PFSK-1 (cell line): ENCODE results near the gene USP11.

Experiments
- FOXP2 ChIP-seq: optimal IDR thresholded peaks from 2 replicates; pipeline ENCODE3; 2011; ENCODE audit warnings: borderline replicate concordance, control low read depth, inconsistent platforms; ENCODE audit not compliant: insufficient read depth; ENCODE audit errors: extremely low read length, extremely low read depth
- POLR2AphosphoS5 ChIP-seq: IDR thresholded peaks from 2 replicates; pipeline ENCODE4 v1.6.1; 2012; ENCODE audit warnings: low read depth, mild to moderate bottlenecking, control low read depth, low read length, moderate library complexity
- SIN3A ChIP-seq: IDR thresholded peaks from 2 replicates; pipeline ENCODE4 v1.6.1; 2012; ENCODE audit warnings: mild to moderate bottlenecking, low read length, moderate library complexity, borderline replicate concordance; ENCODE audit not compliant: insufficient read depth
- TAF1 ChIP-seq: IDR thresholded peaks from 2 replicates; pipeline ENCODE4 v1.6.1; 2012; ENCODE audit warnings: low read length, control low read depth, borderline replicate concordance; ENCODE audit not compliant: insufficient read depth
- TF ChIP-seq, protein P1 (sequence below), 2 experiments: IDR thresholded peaks; 2 replicates each; pipeline versions ENCODE4 v1.6.1 to v1.8.0; 2011 to 2012; ENCODE audit warnings: low read depth in 2 of 2, low read length in 2 of 2, control low read depth in 1 of 2, inconsistent platforms in 1 of 2, mild to moderate bottlenecking in 1 of 2, moderate library complexity in 1 of 2; ENCODE audit not compliant: insufficient read depth in 1 of 2

USP11 gene

DNA sequence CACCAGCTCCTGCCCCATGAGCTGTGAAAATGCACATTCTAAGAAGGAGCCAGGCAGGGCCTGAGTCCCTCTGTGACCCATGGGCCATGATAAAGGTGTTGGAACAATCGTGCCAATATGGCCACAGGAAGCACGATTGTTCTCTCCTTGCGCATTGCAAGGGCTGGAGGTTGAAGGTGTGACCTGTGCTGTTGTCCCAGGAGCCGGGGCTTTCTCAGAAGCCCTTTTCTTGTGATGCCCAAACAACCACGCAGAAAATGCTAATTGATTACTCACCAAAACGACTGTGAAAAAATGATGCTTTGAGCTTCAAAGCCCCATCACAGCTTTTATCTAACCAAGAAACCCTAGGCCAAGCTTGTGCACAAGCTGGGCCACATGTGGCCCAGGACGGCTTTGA, 33.8 kb downstream of the USP11 start:
- TF ChIP-seq, protein P1, sequence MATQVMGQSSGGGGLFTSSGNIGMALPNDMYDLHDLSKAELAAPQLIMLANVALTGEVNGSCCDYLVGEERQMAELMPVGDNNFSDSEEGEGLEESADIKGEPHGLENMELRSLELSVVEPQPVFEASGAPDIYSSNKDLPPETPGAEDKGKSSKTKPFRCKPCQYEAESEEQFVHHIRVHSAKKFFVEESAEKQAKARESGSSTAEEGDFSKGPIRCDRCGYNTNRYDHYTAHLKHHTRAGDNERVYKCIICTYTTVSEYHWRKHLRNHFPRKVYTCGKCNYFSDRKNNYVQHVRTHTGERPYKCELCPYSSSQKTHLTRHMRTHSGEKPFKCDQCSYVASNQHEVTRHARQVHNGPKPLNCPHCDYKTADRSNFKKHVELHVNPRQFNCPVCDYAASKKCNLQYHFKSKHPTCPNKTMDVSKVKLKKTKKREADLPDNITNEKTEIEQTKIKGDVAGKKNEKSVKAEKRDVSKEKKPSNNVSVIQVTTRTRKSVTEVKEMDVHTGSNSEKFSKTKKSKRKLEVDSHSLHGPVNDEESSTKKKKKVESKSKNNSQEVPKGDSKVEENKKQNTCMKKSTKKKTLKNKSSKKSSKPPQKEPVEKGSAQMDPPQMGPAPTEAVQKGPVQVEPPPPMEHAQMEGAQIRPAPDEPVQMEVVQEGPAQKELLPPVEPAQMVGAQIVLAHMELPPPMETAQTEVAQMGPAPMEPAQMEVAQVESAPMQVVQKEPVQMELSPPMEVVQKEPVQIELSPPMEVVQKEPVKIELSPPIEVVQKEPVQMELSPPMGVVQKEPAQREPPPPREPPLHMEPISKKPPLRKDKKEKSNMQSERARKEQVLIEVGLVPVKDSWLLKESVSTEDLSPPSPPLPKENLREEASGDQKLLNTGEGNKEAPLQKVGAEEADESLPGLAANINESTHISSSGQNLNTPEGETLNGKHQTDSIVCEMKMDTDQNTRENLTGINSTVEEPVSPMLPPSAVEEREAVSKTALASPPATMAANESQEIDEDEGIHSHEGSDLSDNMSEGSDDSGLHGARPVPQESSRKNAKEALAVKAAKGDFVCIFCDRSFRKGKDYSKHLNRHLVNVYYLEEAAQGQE (IDR thresholded peaks at IDR 0.05; ENCODE audit: insufficient read depth in 1 of 2, low read depth in 2 of 2, low read length in 2 of 2): no peak
- TF ChIP-seq SIN3A: no peak
- no peak for TF ChIP-seq TAF1
- no peak for TF ChIP-seq POLR2AphosphoS5
- no peak for TF ChIP-seq FOXP2

DNA sequence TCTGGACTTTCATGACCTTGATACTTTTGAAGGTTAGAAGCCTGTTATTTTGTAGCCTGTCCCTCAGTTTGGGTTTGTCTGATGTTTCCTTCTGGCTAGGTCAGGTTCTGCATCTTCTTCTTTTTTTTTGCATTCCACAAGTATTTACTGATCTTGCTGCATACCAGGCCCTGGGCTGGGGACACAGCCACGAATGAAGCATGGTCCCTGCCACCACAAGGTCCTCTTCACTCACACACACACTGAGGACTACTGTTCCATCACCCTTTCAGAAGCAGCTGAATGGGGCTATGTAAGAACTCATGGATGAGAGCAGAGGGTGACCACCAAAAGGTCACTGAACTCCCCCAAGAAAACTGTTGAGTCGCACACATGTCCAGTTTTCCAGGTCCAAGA, 39.2 kb downstream of the USP11 start:
- no peak for TF ChIP-seq TAF1
- TF ChIP-seq SIN3A: no peak
- TF ChIP-seq FOXP2: no peak
- TF ChIP-seq, protein P1 (IDR thresholded peaks at IDR 0.05; ENCODE audit: insufficient read depth in 1 of 2, low read depth in 2 of 2, low read length in 2 of 2): no peak
- no peak for TF ChIP-seq POLR2AphosphoS5

DNA sequence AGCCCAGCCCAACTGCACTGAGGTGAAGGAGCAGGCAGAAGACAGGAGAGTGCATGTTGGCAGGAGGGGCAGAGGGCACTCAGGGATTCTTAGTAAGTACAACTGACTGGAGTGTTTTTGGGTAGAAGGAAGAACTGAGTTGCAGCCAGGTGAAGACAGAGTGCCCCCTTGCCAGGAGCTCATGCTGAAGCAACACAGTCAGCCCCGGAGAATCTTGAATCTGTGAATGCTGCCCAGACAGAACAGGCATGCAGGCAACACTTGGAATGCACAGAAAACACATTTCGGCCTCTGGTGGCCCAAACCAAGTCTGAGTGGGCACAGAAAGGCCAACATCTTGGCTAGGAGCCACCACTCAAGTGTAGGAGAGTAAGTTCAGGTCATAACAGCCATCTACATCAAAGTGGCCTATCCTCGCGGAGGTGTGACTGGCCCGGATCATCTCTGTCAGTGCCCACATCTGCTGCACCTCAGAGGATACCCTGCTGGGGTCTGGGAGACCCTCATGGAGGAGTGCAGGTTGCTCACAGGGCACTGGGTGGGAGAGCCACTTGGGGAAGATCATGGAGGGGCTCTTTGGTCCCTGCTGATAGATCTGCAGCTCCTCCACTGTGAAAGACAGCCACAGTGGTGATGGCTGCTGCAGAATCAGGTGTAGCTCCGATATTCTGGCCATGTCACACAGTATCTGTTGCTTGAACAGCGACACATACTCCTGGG, 40.4 kb downstream of the USP11 start:
- TF ChIP-seq POLR2AphosphoS5: no peak
- TF ChIP-seq FOXP2: no peak
- TF ChIP-seq, protein P1 (IDR thresholded peaks at IDR 0.05; ENCODE audit: insufficient read depth in 1 of 2, low read depth in 2 of 2, low read length in 2 of 2): no peak
- no peak for TF ChIP-seq SIN3A
- TF ChIP-seq TAF1: no peak

DNA sequence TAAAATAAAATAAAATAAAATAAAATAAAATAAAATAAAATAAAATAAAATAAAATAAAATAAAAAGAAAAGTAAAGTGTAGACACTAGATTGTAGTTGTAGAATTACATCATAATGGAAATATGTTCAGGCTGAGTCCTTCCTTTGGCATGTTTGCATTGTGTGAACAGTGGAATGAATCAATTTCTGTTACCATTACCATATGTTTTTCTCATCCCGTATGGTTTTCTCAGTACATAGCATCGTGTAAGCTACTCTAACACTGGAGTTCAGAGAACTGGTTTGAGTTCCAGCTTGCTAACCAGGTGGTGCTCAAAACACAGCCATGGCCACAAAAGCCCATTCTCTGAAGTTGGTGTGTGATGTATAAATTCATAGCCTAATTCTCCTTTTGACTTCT, 45.9 kb downstream of the USP11 start:
- TF ChIP-seq FOXP2: no peak
- no peak for TF ChIP-seq POLR2AphosphoS5
- TF ChIP-seq, protein P1 (IDR thresholded peaks at IDR 0.05; ENCODE audit: insufficient read depth in 1 of 2, low read depth in 2 of 2, low read length in 2 of 2): no peak
- TF ChIP-seq TAF1: no peak
- TF ChIP-seq SIN3A: no peak
